Osteocyte (in vitro differentiated cells): ENCODE measurements around the gene CTRB1. TPM values are rescaled to one million over a fixed set of nuclear protein-coding genes. Genes with fewer than 3 reads are reported as not detected.

Experiments used
- DNase-seq: peaks from one replicate; pipeline ENCODE4 v3.0.0; 2021; ENCODE audit warnings: mixed read lengths; ENCODE audit not compliant: unreplicated experiment; ENCODE audit errors: extremely low spot score
- H3K27ac Mint-ChIP-seq: one replicate; pipeline ENCODE4 v1.8.0; 2021; ENCODE audit warnings: mild to moderate bottlenecking, mixed read lengths; ENCODE audit not compliant: unreplicated experiment
- H3K27me3 Mint-ChIP-seq: one replicate; pipeline ENCODE4 v1.8.0; 2021; ENCODE audit warnings: mixed read lengths; ENCODE audit not compliant: unreplicated experiment
- H3K36me3 Mint-ChIP-seq: one replicate; pipeline ENCODE4 v1.8.0; 2021; ENCODE audit warnings: mixed read lengths; ENCODE audit not compliant: unreplicated experiment
- H3K4me1 Mint-ChIP-seq: one replicate; pipeline ENCODE4 v1.8.0; 2021; ENCODE audit warnings: mixed read lengths; ENCODE audit not compliant: unreplicated experiment
- H3K4me3 Mint-ChIP-seq: one replicate; pipeline ENCODE4 v1.8.0; 2021; ENCODE audit warnings: mild to moderate bottlenecking, moderate library complexity, mixed read lengths; ENCODE audit not compliant: unreplicated experiment
- H3K9me3 Mint-ChIP-seq: one replicate; pipeline ENCODE4 v1.8.0; 2021; ENCODE audit warnings: mixed read lengths; ENCODE audit not compliant: unreplicated experiment
- CTCF ChIP-seq: fragments of 200-600 bp; sonication (generic); IDR thresholded peaks from 2 replicates; pipeline ENCODE4 v1.5.0; 2021; ENCODE audit warnings: antibody characterized with exemption, mild to moderate bottlenecking, moderate library complexity
- total RNA-seq: library from RNA; stranded (reverse); gene quantifications from 2 replicates; pipeline ENCODE4 v1.2.1, GENCODE V29; 2021

Gene CTRB1
- total RNA-seq, 1 donor from 2014 or later: not detected

DNA sequence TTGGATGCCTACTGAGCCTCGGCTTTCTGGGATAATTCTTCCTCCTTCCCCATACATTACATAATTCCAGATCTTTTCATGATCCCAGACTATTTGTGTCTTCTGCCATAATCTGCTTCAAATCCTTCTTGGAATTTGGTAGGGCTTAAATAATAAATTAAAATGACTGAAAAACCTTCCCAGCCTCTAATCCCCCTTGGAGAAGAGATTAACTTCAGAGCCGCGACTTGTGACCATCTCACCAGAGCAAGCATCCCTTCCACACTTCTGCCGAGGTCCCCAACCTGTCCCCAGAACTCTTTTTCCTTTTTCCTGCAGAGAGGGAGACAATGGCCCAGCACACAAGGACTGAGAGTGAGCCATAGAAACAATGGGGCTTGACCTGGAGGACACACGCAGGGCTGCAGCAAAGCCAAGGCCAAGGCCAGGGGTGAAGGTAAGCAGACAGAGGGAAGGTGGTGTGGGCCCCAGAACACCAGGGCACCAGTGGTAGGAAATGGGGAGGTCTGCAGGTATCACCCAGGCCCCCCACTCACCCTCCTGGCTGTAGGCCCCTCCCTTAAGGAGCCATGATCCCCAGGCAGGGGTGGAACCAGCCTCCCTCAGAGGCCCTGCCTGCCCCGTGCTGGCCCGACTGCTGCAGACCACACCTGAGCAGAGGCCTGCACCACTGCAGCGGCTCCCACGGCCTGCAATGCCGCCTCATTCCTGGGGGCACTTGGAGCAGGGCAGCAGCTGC, 42.2 kb downstream of the CTRB1 start:
- Mint-ChIP-seq H3K9me3 (no peaks in the 10 kb centered on the region), H3K27ac (peak overlapping the region; percentile 70), H3K27me3 (no peaks in the 10 kb centered on the region), H3K4me1 (peaks cover 73% of the 10 kb centered on the region), H3K4me3 (no peak overlapping the region), H3K36me3 (peaks cover 8% of the 10 kb centered on the region)
- no peak for DNase-seq
- TF ChIP-seq CTCF: no peak

DNA sequence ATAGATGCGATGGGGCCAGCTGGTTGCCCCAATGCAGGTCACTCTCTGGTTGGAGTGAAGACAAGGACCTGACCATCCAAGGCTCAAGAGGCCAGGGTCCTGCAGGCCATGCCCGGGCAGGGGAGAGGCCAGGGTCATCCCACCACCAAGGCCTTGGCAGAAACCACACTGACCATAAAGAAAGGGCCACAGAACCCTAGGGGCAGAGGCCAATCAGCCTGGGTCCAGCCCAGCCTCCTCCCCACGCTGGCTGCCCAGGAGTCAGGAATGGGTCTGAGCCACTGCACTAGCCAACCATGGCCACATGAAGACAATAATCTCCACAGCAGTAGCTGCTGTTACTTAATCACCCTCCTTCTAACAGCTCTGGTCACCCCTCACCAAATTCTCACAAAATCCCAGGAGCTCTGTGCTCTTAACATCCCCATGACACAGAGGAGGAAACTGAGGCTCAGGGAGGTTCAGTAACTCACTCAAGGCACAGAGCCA, 42.8 kb downstream of the CTRB1 start:
- TF ChIP-seq CTCF: no peak

GRCh38 chr16:75262104-75262799, 43.5 kb downstream of the CTRB1 start:
- Mint-ChIP-seq H3K4me1 (peaks cover 70% of the 10 kb centered on the region), H3K36me3 (peaks cover 8% of the 10 kb centered on the region), H3K27ac (peak overlapping the region; percentile 93), H3K4me3 (no peak overlapping the region), H3K9me3 (no peaks in the 10 kb centered on the region), H3K27me3 (no peaks in the 10 kb centered on the region)
- no peak for TF ChIP-seq CTCF
- DNase-seq: peak; percentile 85

More for the DNA sequence above, 42.8 kb downstream of the CTRB1 start:
- H3K9me3 Mint-ChIP-seq: no peaks in the 10 kb centered on the region
- no peak overlapping the region for H3K4me3 Mint-ChIP-seq
- DNase-seq: no peak
- peaks cover 8% of the 10 kb centered on the region for H3K36me3 Mint-ChIP-seq
- H3K27ac Mint-ChIP-seq: peak overlapping the region; percentile 93
- H3K27me3 Mint-ChIP-seq: no peaks in the 10 kb centered on the region
- peaks cover 71% of the 10 kb centered on the region for H3K4me1 Mint-ChIP-seq

- no peak for TF ChIP-seq CTCF
- H3K9me3 Mint-ChIP-seq: no peaks in the 10 kb centered on the region
- peaks cover 8% of the 10 kb centered on the region for H3K36me3 Mint-ChIP-seq
- H3K27ac Mint-ChIP-seq: peak overlapping the region; percentile 93
- H3K4me1 Mint-ChIP-seq: peaks cover 68% of the 10 kb centered on the region
- H3K27me3 Mint-ChIP-seq: no peaks in the 10 kb centered on the region
- no peak for DNase-seq
- H3K4me3 Mint-ChIP-seq: peak overlapping the region; percentile 82
Measured at GRCh38 chr16:75262800-75263127, 44.0 kb downstream of the CTRB1 start.

DNA sequence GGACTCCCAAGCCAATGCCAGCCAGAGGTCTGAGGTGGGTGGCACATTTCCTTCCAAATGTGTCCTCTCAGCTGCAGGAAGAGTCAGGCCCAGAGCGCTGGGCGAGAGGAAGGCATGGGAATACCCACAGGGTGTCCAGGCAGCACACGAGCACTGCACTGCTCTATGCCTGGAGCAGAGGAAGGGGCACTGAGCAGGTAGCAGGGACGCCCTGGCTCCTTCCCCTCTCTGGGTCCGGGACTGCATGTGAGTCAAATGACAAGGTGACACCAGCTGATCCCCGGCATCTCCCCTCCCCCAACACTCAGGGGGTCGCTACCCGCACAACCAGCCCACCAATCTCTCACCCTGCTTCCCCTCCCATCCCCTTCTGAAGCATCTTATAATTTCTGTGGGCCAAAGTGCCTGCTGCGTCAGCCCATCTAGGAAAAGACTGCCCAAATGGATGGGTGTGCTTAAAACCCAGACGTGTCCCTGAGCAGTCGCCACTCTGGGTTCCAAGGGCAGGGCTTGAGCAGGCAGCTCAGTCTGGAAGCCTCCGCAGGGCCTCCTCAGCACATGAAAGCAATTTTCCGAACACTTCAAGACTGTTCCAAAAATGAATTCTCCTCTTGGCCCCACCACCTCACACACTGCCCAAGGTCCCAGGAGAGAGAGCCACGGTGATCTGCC, 44.6 kb downstream of the CTRB1 start:
- DNase-seq: no peak
- no peak for TF ChIP-seq CTCF
- Mint-ChIP-seq H3K4me1 (peaks cover 67% of the 10 kb centered on the region), H3K4me3 (peak overlapping the region; percentile 82), H3K36me3 (peaks cover 8% of the 10 kb centered on the region), H3K27me3 (no peaks in the 10 kb centered on the region), H3K9me3 (no peaks in the 10 kb centered on the region), H3K27ac (peak overlapping the region; percentile 93)
